Activated CD4-positive, alpha-beta T cell treated with anti-CD3 and anti-CD28 coated beads, Interleukin-2, Interleukin-4, amounts not matched to agents 100 ng/mL and 50 ng/mL, durations not matched to agents 16 hours and 8 hours (primary cell): ENCODE results near the gene ARHGAP18.

Experiments
- DNase-seq: peaks from one replicate; pipeline ENCODE4 v3.0.0-alpha.2; 2020; ENCODE audit warnings: low spot score

Gene ARHGAP18, protein sequence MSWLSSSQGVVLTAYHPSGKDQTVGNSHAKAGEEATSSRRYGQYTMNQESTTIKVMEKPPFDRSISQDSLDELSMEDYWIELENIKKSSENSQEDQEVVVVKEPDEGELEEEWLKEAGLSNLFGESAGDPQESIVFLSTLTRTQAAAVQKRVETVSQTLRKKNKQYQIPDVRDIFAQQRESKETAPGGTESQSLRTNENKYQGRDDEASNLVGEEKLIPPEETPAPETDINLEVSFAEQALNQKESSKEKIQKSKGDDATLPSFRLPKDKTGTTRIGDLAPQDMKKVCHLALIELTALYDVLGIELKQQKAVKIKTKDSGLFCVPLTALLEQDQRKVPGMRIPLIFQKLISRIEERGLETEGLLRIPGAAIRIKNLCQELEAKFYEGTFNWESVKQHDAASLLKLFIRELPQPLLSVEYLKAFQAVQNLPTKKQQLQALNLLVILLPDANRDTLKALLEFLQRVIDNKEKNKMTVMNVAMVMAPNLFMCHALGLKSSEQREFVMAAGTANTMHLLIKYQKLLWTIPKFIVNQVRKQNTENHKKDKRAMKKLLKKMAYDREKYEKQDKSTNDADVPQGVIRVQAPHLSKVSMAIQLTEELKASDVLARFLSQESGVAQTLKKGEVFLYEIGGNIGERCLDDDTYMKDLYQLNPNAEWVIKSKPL

DNA sequence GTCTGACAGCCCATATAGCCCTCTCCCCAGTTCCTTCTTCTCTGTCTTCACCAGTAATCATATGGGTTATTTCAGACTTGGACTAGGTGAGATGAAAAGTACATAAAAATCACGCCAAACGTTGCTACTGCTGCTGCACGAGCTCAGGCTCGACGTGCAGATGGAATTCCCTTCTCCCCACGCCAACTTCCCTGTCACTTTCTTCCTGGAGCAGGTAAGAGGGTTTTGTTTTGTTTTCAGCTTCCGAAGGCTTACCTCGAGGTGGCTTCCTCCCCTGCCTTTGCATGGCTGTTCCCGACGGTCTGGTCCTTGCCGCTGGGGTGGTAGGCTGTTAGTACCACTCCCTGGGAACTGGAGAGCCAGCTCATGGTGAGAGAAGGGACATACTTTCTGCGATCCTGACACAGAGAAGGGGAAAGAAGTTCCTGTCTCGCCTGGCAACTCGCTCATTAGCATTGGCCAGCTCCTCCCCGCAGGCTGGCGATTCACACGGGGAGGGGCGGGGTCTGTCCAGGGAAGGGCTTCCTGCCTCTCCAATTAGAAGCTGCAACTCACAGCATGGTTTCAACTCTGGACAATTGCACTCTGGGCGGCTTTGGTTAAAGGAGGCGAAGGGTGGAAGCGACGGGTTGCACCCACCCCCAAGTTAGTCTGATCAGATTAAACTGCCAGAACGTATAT, at the start of gene ARHGAP18:
ARHGAP18 (minus strand) TSS at position 409 of the 681 bp plus-strand sequence; CDS start at position 368, 41 bp downstream.
- peak; percentile 81 for DNase-seq

GRCh38 chr6:129755787-129756186, 45.8 kb upstream of the ARHGAP18 start:
- DNase-seq, result no peak

DNA sequence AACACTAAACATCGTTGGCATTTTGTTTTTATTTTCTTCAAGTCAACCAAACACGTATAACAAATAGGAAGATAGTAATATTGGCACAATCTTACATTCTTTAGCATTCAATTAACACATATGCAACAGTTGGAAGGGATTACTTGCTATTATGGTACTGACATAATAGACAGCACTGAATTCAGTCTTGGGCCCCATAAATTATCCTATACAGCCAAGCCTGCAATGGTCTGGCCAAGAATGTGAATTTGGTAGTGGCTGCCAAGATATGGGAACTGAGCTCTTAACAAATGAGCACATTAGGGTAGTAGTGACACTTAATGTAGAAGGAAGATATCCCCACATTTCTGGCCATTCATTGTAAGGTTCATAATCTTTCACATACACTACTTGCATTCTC, 44.8 kb upstream of the ARHGAP18 start:
- DNase-seq, result no peak

DNA sequence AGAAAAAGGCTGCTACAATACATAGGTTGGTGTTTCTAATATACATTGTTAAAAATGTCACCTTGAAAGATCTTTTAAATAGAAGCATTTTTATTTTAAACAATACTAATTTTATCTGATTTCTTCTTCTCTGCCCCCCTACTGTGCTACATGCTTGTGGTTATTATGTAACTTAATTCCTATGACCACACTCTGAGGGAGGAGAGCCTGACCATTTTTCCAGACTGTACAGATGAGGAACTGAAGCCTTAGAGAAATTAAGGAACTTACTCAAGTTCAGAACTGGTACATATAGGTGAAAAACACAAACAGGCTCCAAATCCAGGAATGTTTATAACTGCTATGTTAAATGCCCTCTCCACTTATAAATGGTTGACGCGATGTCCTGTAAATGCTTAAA, 43.4 kb upstream of the ARHGAP18 start:
- no peak for DNase-seq

DNA sequence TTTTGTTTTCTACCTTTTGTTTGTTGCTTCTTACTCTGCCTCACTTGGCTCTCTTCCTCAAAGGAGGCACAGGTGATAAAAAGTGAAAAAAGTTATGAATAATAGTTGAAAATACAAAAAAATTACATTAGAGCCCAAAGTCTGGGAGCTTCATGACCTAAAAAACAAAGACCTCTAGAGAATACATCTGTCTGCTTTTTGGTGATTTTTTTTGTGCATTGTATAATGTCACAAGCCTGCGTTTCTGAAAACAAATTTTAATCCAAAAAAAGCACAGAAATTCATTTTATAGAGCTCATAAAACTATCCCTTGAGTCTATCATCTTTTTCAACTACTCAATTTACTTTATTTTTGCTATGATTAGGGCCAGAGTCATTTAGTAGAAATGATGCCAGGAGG, 41.4 kb upstream of the ARHGAP18 start:
- DNase-seq, result no peak

- DNase-seq, result no peak
Measured at GRCh38 chr6:129750360-129750759, 40.4 kb upstream of the ARHGAP18 start.

DNA sequence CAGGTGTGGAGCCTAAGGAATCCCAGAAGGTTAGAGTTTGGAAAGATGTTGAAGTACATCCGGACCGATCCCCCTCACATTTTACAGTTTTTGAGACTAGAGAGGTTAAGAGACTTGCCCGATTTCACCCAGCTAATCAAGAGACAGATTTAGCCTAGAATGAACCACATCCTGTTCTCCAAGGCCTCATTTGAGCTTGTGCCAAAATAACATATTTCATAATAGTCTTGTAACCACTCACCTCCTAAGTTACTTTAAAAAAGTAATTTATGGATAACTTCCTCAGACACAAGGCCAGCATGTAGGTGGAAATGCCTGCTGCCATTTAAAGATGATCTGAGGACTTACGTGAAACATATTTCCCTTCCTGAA, 39.8 kb upstream of the ARHGAP18 start:
- DNase-seq, result peak; percentile 60

GRCh38 chr6:129748901-129749748, 39.1 kb upstream of the ARHGAP18 start:
- no peak for DNase-seq

- peak; percentile 86 for DNase-seq
Measured at GRCh38 chr6:129748212-129748900, 38.4 kb upstream of the ARHGAP18 start.

DNA sequence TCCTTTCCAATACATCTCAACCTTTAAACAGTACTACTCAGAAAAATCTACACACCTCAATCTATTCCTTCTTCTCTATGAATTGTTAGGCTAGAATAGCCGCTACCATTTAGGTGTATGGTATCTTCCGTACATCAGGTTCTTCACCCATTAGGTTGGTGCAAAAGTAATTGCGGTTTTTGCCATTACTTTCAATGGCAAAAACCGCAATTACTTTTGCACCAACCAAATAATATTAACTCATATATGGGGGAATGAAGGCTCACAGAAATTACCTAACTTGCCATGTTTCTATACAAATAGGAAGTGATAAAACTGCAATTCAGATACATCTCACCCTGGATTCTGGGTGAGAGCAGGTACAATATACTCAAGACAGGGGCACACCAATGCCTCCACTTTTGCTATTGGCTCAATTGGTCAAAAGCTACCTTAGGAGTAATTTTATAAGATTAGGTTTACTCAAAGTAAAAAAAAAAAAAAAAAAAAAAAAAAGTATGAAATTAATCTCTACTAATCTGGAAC, 37.7 kb upstream of the ARHGAP18 start:
- no peak for DNase-seq

DNA sequence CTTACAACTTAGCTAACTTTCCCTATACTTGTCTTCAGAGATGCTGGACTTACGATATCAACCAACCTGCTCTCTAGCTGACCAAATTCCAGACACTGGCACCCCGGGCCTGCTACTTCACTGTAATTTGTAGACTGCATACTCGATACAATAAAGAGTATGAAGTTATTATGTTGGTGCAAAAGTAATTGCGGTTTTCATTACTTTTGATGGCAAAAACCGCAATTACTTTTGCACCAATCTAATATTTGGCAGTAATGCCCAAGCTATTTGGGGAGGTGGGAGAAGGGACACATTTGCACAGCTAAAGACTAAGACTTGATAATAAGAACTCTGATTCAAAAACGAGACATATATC, 34.9 kb upstream of the ARHGAP18 start:
- DNase-seq, result no peak

DNA sequence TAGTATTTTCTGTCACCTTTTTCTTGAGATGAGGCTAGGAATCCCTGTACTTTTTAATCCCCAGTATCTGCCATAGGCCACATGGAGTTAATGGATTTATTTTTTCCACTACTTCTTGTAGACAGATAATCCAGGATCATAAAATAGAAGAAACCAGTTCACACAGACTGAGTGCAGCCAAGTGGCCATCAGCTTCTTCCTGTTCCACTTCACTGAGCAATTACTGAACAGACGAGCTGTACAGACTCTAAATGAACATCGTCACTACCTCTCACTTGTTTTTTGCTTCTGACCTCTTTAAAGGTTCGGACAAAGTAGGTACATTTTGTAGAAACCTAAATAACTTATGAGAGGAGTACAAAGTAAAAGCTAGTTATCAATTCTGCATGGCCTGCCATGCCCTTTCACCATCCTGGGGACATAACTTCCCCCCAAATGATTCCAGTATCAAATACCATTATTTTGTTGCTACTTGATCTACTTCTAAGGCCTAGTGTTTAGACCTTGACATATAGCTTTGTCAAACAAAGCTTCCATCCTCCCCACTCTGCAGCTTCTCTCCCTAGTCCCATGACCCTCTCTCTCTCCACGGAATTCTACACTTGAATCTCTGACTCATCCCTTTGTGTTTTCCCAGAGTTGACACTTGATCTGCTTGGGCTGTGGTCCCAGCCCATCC, 34.4 kb upstream of the ARHGAP18 start:
- no peak for DNase-seq

- DNase-seq, result no peak
Measured at GRCh38 chr6:129740013-129740412, 30.0 kb upstream of the ARHGAP18 start.

- no peak for DNase-seq
Measured at GRCh38 chr6:129736105-129736504, 26.1 kb upstream of the ARHGAP18 start.

- no peak for DNase-seq
Measured at GRCh38 chr6:129733290-129733689, 23.3 kb upstream of the ARHGAP18 start.

DNA sequence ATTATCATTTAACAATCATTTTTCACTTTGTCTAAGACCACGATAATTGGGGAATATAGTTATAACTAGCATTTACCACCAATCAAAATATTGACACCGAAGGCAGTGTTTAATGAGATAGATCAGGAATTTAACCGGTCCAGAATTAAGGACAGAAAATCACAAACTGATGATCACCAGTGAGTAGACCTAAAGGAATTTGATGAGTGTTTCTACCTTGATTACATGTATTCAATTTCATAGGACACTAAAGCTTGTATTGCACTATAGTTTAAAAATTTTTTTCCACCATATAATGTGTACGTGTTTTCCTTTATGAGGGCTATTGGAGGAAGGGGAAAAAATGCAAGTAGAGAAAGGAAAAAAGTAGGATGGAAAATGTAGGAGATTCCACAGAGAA, 22.6 kb upstream of the ARHGAP18 start:
- DNase-seq, result no peak

- no peak for DNase-seq
Measured at GRCh38 chr6:129732034-129732433, 22.1 kb upstream of the ARHGAP18 start.

DNA sequence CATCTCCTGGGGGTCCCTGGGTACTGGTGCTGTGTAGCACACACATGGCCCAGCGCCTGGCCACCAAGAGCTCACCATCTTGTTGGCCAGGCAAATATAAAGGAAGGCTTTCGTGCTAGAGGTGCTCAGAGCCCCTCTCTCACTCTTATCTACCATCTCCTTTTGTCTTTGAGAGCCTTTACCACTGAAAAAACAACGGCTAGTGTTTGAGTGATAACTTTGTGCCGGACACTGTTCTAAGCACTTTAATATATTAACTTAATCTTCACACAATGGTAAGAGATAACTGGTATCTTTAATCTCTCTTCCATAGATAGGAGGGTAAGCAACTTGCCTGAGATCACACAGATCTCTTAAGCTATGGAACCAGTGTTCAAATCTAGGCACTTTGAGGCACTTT, 21.5 kb upstream of the ARHGAP18 start:
- DNase-seq, result no peak

- DNase-seq, result peak; percentile 55
Measured at GRCh38 chr6:129730477-129731165, 20.6 kb upstream of the ARHGAP18 start.

- DNase-seq, result no peak
Measured at GRCh38 chr6:129726650-129727049, 16.7 kb upstream of the ARHGAP18 start.
